ENCODE data around the gene IL4R. TPM values are rescaled to one million over a fixed set of nuclear protein-coding genes. Genes with fewer than 3 reads are reported as not detected.
"Not testable (repeated sequence)": the region's sequence is repeated elsewhere in the genome, so short reads cannot be mapped to it uniquely, and the experiment has no call there.

IL4R gene
- total RNA-seq, 2 donors from 2014 or later: 30.6 to 31.6 TPM

- H3K36me3 ChIP-seq (ENCODE audit: control insufficient read depth, insufficient read depth, low read length): no peaks in the 10 kb centered on the region
- no peaks in the 10 kb centered on the region for H3K4me1 ChIP-seq (ENCODE audit: control insufficient read depth, insufficient read depth, low read length)
- no peak overlapping the region for H3K27ac ChIP-seq (ENCODE audit: low read depth, low read length)
- Mint-ChIP-seq H3K27ac (no peak overlapping the region), H3K27me3 (ENCODE audit: insufficient read depth) (no peaks in the 10 kb centered on the region), H3K4me3 (no peak overlapping the region), H3K36me3 (ENCODE audit: low read depth) (no peaks in the 10 kb centered on the region), H3K4me1 (no peaks in the 10 kb centered on the region), H3K9me3 (no peaks in the 10 kb centered on the region)
- H3K4me3 ChIP-seq (ENCODE audit: low read length): no peak overlapping the region
- no peak for TF ChIP-seq CTCF (conservative IDR thresholded peaks at IDR 0.05)
- 94 to 100% methylated on average over 3 to 6 of the region's 6 CpGs for WGBS, 2 experiments (ENCODE audit: insufficient coverage in 1 of 2, insufficient read length in 1 of 2)
- no peak for DNase-seq
- H3K9me3 ChIP-seq (ENCODE audit: control insufficient read depth, low read length): no peaks in the 10 kb centered on the region
- H3K27me3 ChIP-seq (ENCODE audit: control insufficient read depth, insufficient read depth, low read length, poor library complexity, severe bottlenecking): no peaks in the 10 kb centered on the region
- H3K9ac ChIP-seq (ENCODE audit: extremely low read depth, low read length, poor library complexity, severe bottlenecking): no peak overlapping the region
Observed at GRCh38 chr16:27408602-27409031, 94.8 kb downstream of the IL4R start.

GRCh38 chr16:27409958-27410357 lies 96.2 kb downstream of the IL4R start:
- H3K4me3 Mint-ChIP-seq; H3K36me3 ChIP-seq (ENCODE audit: control insufficient read depth, insufficient read depth, low read length); H3K4me1 Mint-ChIP-seq: not testable (repeated sequence)

GRCh38 chr16:27410761-27411160 lies 97.0 kb downstream of the IL4R start:
- no peak for TF ChIP-seq CTCF (conservative IDR thresholded peaks at IDR 0.05)
- Mint-ChIP-seq H3K4me1 (no peaks in the 10 kb centered on the region), H3K27ac (no peak overlapping the region), H3K9me3 (no peaks in the 10 kb centered on the region), H3K27me3 (ENCODE audit: insufficient read depth) (no peaks in the 10 kb centered on the region), H3K36me3 (ENCODE audit: low read depth) (no peaks in the 10 kb centered on the region), H3K4me3 (no peak overlapping the region)
- Histone ChIP-seq H3K4me3 (ENCODE audit: low read length) (no peak overlapping the region), H3K27me3 (ENCODE audit: control insufficient read depth, insufficient read depth, low read length, poor library complexity, severe bottlenecking) (no peaks in the 10 kb centered on the region), H3K4me1 (ENCODE audit: control insufficient read depth, insufficient read depth, low read length) (no peaks in the 10 kb centered on the region), H3K36me3 (ENCODE audit: control insufficient read depth, insufficient read depth, low read length) (no peaks in the 10 kb centered on the region), H3K9ac (ENCODE audit: extremely low read depth, low read length, poor library complexity, severe bottlenecking) (no peak overlapping the region), H3K27ac (ENCODE audit: low read depth, low read length) (no peak overlapping the region), H3K9me3 (ENCODE audit: control insufficient read depth, low read length) (no peaks in the 10 kb centered on the region)
- 100% methylated on average over 1 of the region's 1 CpG for WGBS, 2 experiments (ENCODE audit: insufficient coverage in 1 of 2, insufficient read length in 1 of 2)
- no peak for DNase-seq

More at GRCh38 chr16:27409958-27410357, 96.2 kb downstream of the IL4R start:
- H3K4me3 ChIP-seq (ENCODE audit: low read length); DNase-seq; H3K4me1 ChIP-seq (ENCODE audit: control insufficient read depth, insufficient read depth, low read length); H3K27me3 Mint-ChIP-seq (ENCODE audit: insufficient read depth); H3K9ac ChIP-seq (ENCODE audit: extremely low read depth, low read length, poor library complexity, severe bottlenecking); H3K9me3 ChIP-seq (ENCODE audit: control insufficient read depth, low read length); H3K27ac Mint-ChIP-seq; H3K27ac ChIP-seq (ENCODE audit: low read depth, low read length); H3K27me3 ChIP-seq (ENCODE audit: control insufficient read depth, insufficient read depth, low read length, poor library complexity, severe bottlenecking); H3K9me3 Mint-ChIP-seq; H3K36me3 Mint-ChIP-seq (ENCODE audit: low read depth): not testable (repeated sequence)
- 71% methylated on average over 1 of the region's 2 CpGs; no CpG with 5 or more reads in 1 of the 2 experiments for WGBS, 2 experiments (ENCODE audit: insufficient coverage in 1 of 2, insufficient read length in 1 of 2)

GRCh38 chr16:27413956-27414355 lies 100.2 kb downstream of the IL4R start:
- no peaks in the 10 kb centered on the region for H3K27me3 ChIP-seq (ENCODE audit: control insufficient read depth, insufficient read depth, low read length, poor library complexity, severe bottlenecking)
- no peak overlapping the region for H3K27ac ChIP-seq (ENCODE audit: low read depth, low read length)
- TF ChIP-seq CTCF (conservative IDR thresholded peaks at IDR 0.05): no peak
- H3K27ac Mint-ChIP-seq: no peak overlapping the region
- no peaks in the 10 kb centered on the region for H3K36me3 ChIP-seq (ENCODE audit: control insufficient read depth, insufficient read depth, low read length)
- H3K4me1 Mint-ChIP-seq: no peaks in the 10 kb centered on the region
- DNase-seq: no peak
- 67% methylated on average over 1 of the region's 2 CpGs; no CpG with 5 or more reads in 1 of the 2 experiments for WGBS, 2 experiments (ENCODE audit: insufficient coverage in 1 of 2, insufficient read length in 1 of 2)
- H3K4me1 ChIP-seq (ENCODE audit: control insufficient read depth, insufficient read depth, low read length): no peaks in the 10 kb centered on the region
- H3K9me3 ChIP-seq (ENCODE audit: control insufficient read depth, low read length): no peaks in the 10 kb centered on the region
- H3K9me3 Mint-ChIP-seq: peaks cover under 1% of the 10 kb centered on the region
- H3K36me3 Mint-ChIP-seq (ENCODE audit: low read depth): no peaks in the 10 kb centered on the region
- H3K9ac ChIP-seq (ENCODE audit: extremely low read depth, low read length, poor library complexity, severe bottlenecking): no peak overlapping the region
- H3K4me3 Mint-ChIP-seq: no peak overlapping the region
- H3K4me3 ChIP-seq (ENCODE audit: low read length): no peak overlapping the region
- H3K27me3 Mint-ChIP-seq (ENCODE audit: insufficient read depth): no peaks in the 10 kb centered on the region

Measured in endodermal cell (in vitro differentiated cells).